ENCODE results near the gene NF2. TPM values are rescaled to one million over a fixed set of nuclear protein-coding genes. Genes with fewer than 3 reads are reported as not detected.

NF2 gene
- polyA plus RNA-seq, 2 of the 4 experiments (the other 2 are of a cell fraction) = 14.4 to 23.7 TPM

DNA sequence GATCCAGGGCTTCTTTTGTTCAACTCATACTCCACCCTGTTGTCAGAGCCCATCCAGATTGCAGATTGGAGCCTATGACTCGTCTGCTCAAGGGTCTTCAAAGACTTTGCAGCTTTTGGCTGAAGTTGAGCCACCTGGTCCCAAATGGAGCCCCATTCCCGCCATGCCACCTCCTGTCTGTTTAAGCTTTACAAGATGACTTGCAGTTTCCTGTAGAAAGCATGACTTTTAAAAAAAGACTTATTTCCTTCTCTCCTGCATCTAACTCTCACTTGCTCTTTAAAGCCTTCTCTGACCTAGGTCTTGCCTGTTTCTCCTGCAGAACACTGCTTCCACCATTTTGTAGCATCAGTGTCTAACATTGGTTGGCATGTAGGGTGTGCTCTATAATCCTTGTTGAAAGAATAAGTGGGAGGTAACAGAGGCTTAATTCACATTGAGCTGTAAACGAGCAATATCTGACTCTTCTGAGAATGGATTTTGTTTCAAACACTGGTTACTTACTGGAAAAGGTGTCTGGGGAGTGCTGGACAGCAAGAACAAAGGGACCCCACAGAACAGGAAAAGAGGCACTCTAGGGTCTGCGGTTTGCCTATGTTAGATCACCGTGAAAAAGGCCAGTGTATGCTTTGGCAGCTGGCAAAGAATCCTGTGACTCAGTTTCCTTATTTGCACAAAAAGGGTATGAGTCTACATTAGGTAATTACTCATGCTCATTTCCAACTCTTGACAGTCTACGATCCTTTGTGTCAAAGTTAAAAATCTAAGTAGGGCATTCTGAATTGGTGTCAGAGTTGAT lies 30.3 kb downstream of the NF2 start:
- WGBS (ENCODE audit: missing lambda C conversion rate) = 79% methylated on average over 6 of the region's 6 CpGs
- H3K4me2 ChIP-seq = no peak overlapping the region
- FAIRE-seq = no peak
- POLR2A ChIA-PET = no interaction called here
- CTCF ChIA-PET = interaction anchor here (3.9 to 7.9 kb wide), 2 partner anchors 8 to 455 kb away, joined by 38 to 51 read pairs; no protein-coding TSS in a partner anchor
- H3K9me3 ChIP-seq = no peaks in the 10 kb centered on the region
- no peak overlapping the region for H3K4me3 ChIP-seq
- 0 out of 6 replicates have a peak overlapping the region, but pooled peaks of 1 of the 2 experiments have one; percentile 14 for H3K27ac ChIP-seq
- peaks cover 15% of the 10 kb centered on the region; the same call in 2 of the 3 replicates for H3K4me1 ChIP-seq
- ATAC-seq = no peak
- DNase-seq (ENCODE audit: low read depth in 1 of 2, low spot score in 1 of 2) = no peak
- TF ChIP-seq FOSL2 (IDR thresholded peaks at IDR 0.05) (no peak), FOSL2 (CRISPR knock-in tag; IDR thresholded peaks at IDR 0.05) (no peak), NFE2L2 (conservative IDR thresholded peaks at IDR 0.05; ENCODE audit: low read length) (peak; percentile 71), MAFK (IDR thresholded peaks at IDR 0.05; ENCODE audit: partially characterized antibody) (peak; percentile 14)

GRCh38 chr22:29634847-29635246 lies 31.4 kb downstream of the NF2 start:
- ATAC-seq = no peak
- POLR2A ChIA-PET = no interaction called here
- CTCF ChIA-PET = interaction anchor here (1.4 to 7.9 kb wide), 5 partner anchors 9 to 454 kb away, joined by 3 to 51 read pairs (median 13); no protein-coding TSS in a partner anchor
- no peak for DNase-seq (ENCODE audit: low read depth in 1 of 2, low spot score in 1 of 2)
- H3K9me3 ChIP-seq = no peaks in the 10 kb centered on the region
- H3K4me2 ChIP-seq = no peak overlapping the region
- no peak for FAIRE-seq
- H3K4me1 ChIP-seq = peaks cover 11% of the 10 kb centered on the region; the same call in 2 of the 3 replicates
- 71% methylated on average over 2 of the region's 2 CpGs for WGBS (ENCODE audit: missing lambda C conversion rate)
- H3K4me3 ChIP-seq = no peak overlapping the region
- no peak overlapping the region for H3K27ac ChIP-seq
- TF ChIP-seq, protein P1, sequence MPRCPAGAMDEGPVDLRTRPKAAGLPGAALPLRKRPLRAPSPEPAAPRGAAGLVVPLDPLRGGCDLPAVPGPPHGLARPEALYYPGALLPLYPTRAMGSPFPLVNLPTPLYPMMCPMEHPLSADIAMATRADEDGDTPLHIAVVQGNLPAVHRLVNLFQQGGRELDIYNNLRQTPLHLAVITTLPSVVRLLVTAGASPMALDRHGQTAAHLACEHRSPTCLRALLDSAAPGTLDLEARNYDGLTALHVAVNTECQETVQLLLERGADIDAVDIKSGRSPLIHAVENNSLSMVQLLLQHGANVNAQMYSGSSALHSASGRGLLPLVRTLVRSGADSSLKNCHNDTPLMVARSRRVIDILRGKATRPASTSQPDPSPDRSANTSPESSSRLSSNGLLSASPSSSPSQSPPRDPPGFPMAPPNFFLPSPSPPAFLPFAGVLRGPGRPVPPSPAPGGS (IDR thresholded peaks at IDR 0.05) = no peak
- TF ChIP-seq PHF8 (IDR thresholded peaks at IDR 0.05; ENCODE audit: borderline replicate concordance, low read depth) = no peak
- TF ChIP-seq TP53 (CRISPR knock-in tag; IDR thresholded peaks at IDR 0.05) = no peak

DNA sequence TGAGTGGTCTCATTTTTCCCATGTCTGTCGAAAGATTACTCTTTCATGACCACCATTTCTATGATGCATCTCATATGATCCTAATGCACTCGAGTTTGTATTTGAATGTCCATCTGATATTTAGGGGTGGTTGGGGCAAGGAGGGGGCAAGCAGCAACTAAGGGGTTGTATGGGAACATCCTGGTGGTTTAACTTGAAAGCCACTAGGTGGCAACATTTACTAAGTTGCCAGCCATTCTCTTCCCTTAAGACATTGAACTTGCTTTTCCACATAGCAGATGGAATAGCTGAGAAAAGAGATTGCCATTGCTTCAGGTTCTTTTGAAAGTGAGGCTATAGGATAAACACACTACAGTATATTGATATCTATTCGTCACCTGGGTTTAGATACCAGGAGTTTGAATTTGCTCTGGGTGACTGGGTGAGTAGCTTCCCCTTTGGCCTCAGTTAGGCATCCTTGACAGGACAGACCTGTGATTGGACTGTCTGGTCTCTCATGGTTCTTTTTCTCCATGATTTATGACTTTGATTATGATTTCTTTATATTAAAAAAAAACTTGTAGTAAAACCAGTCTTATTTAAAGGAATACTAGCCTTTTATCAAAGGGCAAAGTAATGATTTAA lies 32.4 kb downstream of the NF2 start:
- Histone ChIP-seq H3K4me1 (peaks cover 9% of the 10 kb centered on the region; the same call in 2 of the 3 replicates), H3K4me2 (no peak overlapping the region), H3K4me3 (no peak overlapping the region), H3K27ac (no peak overlapping the region), H3K9me3 (no peaks in the 10 kb centered on the region)
- no peak for TF ChIP-seq NPAS2 (CRISPR knock-in tag; IDR thresholded peaks at IDR 0.05; ENCODE audit: borderline replicate concordance)
- TF ChIP-seq FOSL2 (IDR thresholded peaks at IDR 0.05) = no peak
- no peak for TF ChIP-seq FOSL2 (CRISPR knock-in tag; IDR thresholded peaks at IDR 0.05)
- TF ChIP-seq BHLHE40 (IDR thresholded peaks at IDR 0.05; ENCODE audit: low read depth, low read length) = no peak
- TF ChIP-seq, protein P2, sequence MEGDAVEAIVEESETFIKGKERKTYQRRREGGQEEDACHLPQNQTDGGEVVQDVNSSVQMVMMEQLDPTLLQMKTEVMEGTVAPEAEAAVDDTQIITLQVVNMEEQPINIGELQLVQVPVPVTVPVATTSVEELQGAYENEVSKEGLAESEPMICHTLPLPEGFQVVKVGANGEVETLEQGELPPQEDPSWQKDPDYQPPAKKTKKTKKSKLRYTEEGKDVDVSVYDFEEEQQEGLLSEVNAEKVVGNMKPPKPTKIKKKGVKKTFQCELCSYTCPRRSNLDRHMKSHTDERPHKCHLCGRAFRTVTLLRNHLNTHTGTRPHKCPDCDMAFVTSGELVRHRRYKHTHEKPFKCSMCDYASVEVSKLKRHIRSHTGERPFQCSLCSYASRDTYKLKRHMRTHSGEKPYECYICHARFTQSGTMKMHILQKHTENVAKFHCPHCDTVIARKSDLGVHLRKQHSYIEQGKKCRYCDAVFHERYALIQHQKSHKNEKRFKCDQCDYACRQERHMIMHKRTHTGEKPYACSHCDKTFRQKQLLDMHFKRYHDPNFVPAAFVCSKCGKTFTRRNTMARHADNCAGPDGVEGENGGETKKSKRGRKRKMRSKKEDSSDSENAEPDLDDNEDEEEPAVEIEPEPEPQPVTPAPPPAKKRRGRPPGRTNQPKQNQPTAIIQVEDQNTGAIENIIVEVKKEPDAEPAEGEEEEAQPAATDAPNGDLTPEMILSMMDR (IDR thresholded peaks at IDR 0.05) = peak; percentile 70
- no peak for TF ChIP-seq JUNB (IDR thresholded peaks at IDR 0.05)
- no peak for TF ChIP-seq ATOH8 (CRISPR knock-in tag; IDR thresholded peaks at IDR 0.05; ENCODE audit: low read depth)
- TF ChIP-seq SMC3 (IDR thresholded peaks at IDR 0.05) = peak; percentile 57
- peak; percentile 67 to 74 for TF ChIP-seq RAD21 (conservative IDR thresholded peaks at IDR 0.05 in 1 of 2, IDR thresholded peaks at IDR 0.05 in 1 of 2)
- TF ChIP-seq FOSB (CRISPR knock-in tag; IDR thresholded peaks at IDR 0.05) = no peak
- no peak for TF ChIP-seq HOXA7 (CRISPR knock-in tag; IDR thresholded peaks at IDR 0.05)
- TF ChIP-seq HOXB5 (CRISPR knock-in tag; IDR thresholded peaks at IDR 0.05) = no peak
- FAIRE-seq = no peak
- ChIA-PET POLR2A (no interaction called here), CTCF (interaction anchor here (0.6 to 7.9 kb wide), 33 partner anchors 10 to 472 kb away, joined by 3 to 51 read pairs (median 4); partner anchors contain the start of gene ZMAT5)
- 26% methylated on average over 3 of the region's 3 CpGs for WGBS (ENCODE audit: missing lambda C conversion rate)
- DNase-seq (ENCODE audit: low read depth in 1 of 2, low spot score in 1 of 2) = peak; percentile 28 to 62
- peak; percentile 89; a peak in 5 of 6 replicates for ATAC-seq

Measured in A549 (cell line).